ENCODE measurements around the gene ACOT8.
"Not testable (repeated sequence)": the region's sequence is repeated elsewhere in the genome, so short reads cannot be mapped to it uniquely, and the experiment has no call there.

ACOT8 gene

DNA sequence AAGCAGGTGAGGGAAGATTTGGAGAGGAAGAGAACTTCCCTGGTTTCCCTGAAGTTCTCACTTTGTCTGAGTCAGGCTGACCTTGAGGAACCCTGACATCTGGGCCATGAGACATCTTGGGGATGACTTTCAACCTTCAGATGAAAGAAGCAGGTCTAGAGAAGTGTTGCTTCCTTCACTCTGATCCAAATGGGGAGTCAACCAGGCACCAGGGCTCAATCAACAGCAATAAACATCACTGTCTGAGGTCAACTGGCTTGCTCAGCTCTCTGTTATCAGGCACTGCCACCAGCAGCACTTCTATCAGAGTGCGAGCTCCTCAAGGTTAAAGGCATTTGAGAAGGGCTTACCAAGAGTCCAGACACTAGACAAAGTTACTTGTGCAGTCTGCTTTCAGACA is 6.3 kb downstream of the ACOT8 start:
- no peak for DNase-seq

- DNase-seq = no peak
These were observed 7.0 kb downstream of the ACOT8 start for GRCh38 chr20:45850238-45850637.

GRCh38 chr20:45848969-45849582 is 8.1 kb downstream of the ACOT8 start:
- no peak for DNase-seq

GRCh38 chr20:45848421-45848820 is 8.8 kb downstream of the ACOT8 start:
- DNase-seq = no peak

GRCh38 chr20:45845452-45845851 is 11.7 kb downstream of the ACOT8 start:
- DNase-seq = no peak

- DNase-seq = no peak
These were observed 13.7 kb downstream of the ACOT8 start for GRCh38 chr20:45843506-45843905.

GRCh38 chr20:45842169-45842812 is 14.9 kb downstream of the ACOT8 start:
- no peak for DNase-seq

DNA sequence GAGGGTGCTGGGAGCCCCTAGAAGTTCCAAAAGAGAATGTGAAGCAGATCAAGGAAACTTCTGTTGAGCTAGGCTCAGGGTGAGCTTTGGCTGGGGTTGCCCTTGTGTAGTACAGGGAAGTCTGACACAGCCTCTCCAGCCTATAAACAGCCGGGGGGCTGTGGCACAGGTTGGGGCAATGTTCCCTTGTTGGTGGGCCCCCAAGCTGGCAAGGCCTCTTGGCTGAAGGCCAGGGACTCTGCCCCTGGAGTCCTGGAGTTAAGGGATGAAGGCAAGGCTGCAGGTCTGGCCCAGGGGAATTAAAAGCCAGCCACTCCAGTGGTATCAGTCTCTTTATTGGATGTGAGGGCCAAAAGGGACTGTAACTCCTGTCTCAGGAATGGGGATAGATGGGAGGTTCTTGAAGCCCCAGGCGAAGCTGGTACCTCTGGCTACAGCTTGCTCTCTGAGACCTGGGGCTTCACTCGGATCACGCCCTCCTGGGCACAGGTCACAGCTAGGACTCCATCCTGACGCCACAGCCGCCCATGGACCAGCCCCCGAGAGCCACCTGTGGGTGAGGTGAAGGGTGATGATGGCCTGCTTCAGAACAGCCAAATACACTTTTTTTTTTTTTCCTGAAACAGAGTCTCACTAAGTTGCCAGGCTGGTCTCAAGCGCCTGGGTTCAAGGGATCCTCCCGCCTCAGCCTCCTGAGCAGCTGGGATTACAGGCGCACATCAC is 15.6 kb downstream of the ACOT8 start:
- no peak for DNase-seq

DNA sequence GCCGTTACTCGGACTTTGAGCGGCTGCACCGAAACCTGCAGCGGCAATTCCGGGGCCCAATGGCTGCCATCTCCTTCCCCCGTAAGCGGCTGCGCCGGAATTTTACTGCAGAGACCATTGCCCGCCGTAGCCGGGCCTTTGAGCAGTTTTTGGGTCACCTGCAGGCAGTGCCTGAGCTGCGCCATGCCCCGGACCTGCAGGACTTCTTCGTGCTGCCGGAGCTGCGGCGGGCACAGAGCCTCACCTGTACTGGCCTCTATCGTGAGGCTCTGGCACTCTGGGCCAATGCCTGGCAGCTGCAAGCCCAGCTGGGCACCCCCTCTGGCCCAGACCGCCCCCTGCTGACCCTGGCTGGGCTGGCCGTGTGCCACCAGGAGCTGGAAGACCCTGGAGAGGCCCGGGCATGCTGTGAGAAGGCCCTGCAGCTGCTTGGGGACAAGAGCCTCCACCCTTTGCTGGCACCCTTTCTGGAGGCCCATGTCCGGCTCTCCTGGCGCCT is 16.4 kb downstream of the ACOT8 start:
- DNase-seq = no peak

- DNase-seq = no peak
These were observed 20.4 kb downstream of the ACOT8 start for GRCh38 chr20:45836841-45837240.

DNA sequence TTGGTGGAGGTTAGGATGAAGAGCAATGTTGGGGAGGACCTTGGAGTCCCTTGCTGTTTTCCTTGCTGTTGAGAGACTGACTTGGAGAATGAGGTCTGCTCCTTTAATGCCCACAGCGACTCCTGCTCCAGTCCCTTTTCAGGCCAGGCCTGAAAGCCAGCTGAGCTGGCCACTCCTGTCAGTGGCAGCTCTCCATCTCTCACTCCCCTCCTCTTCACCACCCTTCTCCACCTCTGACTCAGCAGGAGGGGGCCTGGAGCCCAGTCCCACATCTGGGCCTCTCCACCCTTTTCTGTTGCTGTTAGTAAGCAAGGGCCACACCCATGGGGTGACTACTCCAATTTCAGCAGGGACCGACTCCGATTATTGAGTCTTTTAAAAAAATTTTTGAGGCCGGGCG is 21.4 kb downstream of the ACOT8 start:
- DNase-seq = no peak

DNA sequence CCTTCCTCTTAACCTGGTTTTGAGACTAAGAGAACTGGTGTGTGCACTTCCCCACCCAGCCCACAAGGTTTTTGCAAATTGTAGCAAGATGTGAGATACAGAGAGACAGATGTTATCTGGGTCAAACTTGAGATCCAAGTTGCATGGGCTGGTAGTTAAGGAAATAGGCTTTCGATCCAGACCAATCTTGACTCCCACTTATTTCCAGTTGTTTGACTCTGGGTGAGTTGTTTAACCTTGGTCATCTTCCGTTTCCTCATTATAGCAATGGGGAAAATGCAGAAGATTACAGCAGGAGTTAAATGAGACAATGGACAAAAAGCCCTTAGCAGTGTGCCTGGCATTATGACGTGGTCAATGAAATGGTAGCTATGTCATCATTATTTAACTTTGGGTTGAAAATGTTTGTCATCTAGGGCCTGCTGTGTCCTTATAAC is 21.8 kb downstream of the ACOT8 start:
- DNase-seq = no peak

- DNase-seq = no peak
These were observed 22.4 kb downstream of the ACOT8 start for GRCh38 chr20:45834797-45835161.

GRCh38 chr20:45833883-45834796 is 23.1 kb downstream of the ACOT8 start:
- DNase-seq = peak; percentile 54

- peak; percentile 32 for DNase-seq
These were observed 23.9 kb downstream of the ACOT8 start, which contains the start of gene SNX21 for GRCh38 chr20:45833030-45833882. SNX21 (plus strand) TSS chr20:45833799; CDS start chr20:45833920, 121 bp downstream.

GRCh38 chr20:45832619-45833018 is 24.6 kb downstream of the ACOT8 start:
- no peak for DNase-seq

GRCh38 chr20:45829673-45830106 is 27.5 kb downstream of the ACOT8 start:
- not testable (repeated sequence) for DNase-seq

GRCh38 chr20:45828589-45828988 is 28.6 kb downstream of the ACOT8 start:
- DNase-seq = no peak

- DNase-seq = no peak
These were observed 29.5 kb downstream of the ACOT8 start for GRCh38 chr20:45827712-45828111.

- no peak for DNase-seq
These were observed 30.1 kb downstream of the ACOT8 start, which contains the start of gene TNNC2 for GRCh38 chr20:45827030-45827652. TNNC2 (minus strand) TSS chr20:45827312; CDS start chr20:45827248, 64 bp downstream.

GRCh38 chr20:45826381-45827019 is 30.7 kb downstream of the ACOT8 start:
- DNase-seq = no peak

Data from activated CD4-positive, alpha-beta T cell treated with anti-CD3 and anti-CD28 coated beads for 48 hours (primary cell).